GM19043 (cell line): ENCODE measurements around the gene PRSS23.
"Not testable (repeated sequence)": the region's sequence is repeated elsewhere in the genome, so short reads cannot be mapped to it uniquely, and the experiment has no call there.

Experiments
- ATAC-seq: cut with Tn5 transposase; IDR thresholded peaks from one replicate; pipeline ENCODE4 v1.9.1; 2021; ENCODE audit warnings: low read depth; ENCODE audit not compliant: unreplicated experiment

Gene PRSS23

DNA sequence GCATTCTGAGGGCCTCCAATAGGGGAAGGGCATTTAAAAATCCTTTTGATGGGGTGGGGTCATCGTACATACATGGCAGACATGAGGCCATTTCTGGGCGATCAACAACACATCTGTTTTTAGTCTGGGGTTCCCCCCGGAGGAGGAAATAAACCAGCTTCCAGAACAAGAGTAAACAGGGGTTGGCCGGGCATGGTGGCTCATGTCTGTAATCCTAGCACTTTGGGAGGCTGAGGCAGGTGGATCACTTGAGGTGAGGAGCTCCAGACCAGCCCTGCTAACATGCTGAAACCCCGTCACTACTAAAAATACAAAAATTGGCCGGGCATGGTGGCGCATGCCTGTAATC lies 12.0 kb downstream of the PRSS23 start:
- no peak for ATAC-seq

DNA sequence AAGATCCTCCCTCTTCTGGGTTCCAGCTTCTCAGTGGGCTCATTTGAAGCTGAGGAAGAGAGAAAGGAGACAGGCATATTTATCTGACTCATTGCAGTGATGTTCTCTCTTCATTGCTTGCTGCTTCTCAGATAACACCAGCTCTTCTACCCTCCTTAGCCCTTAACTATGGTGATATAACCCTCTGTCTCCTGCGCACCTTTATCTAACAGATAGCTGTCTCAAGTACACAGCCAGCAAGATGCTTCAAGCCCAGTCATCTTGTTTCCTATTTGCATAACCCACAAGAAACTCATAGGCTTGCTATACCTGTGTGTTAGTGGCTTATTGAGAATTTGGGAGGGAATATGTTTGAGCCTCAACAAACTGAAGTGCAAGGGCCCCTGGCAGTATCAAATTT lies 12.6 kb downstream of the PRSS23 start:
- ATAC-seq: no peak

DNA sequence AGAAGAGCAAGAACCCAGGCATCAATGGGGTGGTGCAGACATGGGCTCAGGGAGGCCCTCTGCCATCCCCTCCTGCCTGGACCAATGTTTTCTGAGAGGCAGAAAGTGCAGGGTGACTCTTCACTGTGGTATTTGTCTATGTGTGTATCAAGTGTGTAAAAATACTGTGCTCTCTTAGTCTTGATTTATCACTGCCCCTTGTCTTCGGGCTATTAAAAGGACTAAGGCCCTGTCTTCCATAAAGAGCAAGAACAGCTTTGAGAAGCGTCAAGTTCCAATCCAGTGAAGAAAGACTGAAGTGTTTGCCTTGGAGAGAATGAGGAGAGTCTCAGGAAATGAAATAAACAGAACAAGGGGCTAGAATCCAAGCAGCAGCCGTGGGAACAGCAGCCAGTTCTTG lies 14.4 kb downstream of the PRSS23 start:
- no peak for ATAC-seq

DNA sequence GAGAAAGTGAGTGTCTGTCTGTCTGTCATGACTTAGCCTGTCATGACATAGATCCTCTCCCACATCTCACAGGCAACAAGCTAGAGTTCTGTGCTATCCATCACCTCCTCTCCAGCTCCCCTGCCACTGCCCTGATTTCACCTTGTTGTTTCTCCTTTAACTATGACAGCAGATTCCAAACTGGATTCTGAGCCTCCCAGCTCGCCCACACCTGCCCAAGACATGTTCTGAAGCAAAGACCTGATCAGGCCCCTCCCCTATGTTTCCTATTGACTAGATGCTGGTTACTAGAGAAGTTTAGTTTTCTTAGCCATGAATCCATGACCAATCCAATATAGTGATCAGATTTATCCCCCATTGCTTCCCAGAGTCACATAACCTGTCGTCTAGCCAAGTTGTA lies 15.4 kb downstream of the PRSS23 start:
- no peak for ATAC-seq

DNA sequence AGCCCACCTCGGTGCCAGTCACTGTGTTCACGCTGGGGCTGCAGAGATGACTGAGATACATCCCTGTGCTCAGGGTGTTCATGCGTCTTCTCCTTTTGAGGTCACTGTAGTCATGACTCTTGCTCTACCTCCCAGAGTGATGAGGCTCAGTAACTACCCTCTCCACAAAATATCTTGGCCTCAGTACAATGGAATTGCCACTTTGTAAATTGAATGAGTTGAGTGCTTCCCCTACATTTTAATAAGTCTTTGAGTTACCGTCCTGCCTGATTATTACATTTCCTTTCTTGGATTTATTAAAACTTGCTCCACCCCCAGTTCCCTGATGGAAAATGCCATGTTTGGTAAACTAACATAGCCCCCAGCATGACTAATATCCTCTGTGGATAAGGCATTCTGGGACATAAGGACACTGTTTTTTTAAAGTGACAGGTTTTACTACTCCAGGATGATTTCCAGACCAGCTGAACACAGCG lies 15.9 kb downstream of the PRSS23 start:
- ATAC-seq: no peak

DNA sequence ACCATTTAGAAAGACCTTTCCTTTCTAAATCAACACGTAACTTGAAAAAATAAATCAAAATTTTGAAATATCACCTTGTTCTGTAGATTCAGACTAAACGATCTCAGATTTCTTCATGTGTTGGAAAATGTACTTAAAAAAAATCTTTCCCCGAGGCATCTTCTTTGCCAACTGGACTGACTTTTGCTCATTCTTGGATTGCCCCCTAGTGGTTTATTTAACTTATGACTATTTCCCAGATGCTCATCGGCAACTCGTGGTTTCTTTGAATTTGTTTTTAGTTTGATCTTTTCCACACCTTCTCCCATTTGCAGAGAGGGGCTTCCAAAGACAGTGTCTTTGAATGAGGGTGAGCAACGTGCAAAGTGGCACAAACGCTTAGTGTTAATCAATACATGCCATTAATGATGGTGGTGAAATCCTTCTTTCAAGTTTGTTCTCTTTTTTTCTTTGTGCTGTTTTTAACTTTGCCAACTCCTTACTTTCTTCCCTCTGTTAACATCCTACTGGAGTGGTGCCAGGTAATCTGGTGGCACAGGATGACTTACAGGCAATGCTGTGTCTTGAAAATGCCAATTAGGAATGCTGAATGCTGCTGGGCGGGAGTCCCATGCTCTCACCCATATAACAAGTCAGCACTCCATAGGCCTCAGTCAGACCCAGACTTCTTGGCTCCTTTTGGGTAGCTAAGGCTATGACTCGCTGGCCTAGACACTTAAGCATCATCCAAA lies 18.3 kb downstream of the PRSS23 start:
- no peak for ATAC-seq

DNA sequence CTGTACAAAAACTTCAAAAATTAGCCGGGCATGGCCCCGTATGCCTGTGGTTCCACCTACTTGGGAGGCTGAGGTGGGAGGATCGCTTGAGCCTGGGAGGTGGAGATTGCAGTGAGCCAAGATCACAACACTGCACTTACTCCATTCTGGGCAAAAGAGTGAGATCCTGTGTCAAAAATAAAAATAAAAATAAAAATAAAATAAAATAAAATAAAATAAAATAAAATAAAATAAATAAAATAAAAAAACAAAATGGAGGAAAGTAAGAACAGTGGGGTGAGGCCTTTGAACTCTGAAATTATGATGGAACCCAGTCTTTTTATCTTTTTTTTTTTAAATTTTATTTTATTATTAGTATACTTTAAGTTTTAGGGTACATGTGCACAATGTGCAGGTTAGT lies 23.8 kb downstream of the PRSS23 start:
- not testable (repeated sequence) for ATAC-seq

DNA sequence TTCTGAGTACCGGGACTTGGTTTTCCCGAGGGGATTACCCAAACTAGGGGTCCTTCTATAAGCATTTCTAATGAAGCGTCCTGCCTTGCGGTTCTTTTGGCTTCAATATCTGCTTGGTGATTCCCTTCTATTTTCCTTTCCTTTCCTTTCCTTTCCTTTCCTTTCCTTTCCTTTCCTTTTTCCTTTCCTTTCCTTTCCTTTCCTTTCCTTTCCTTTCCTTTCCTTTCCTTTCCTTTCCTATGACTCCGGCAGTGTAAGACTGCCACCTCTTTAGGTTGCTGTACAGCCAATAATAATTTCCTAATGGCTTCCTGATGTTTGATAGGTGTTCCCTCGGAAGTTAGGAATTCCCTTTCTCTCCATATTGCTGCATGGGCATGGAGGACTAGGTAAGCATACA lies 34.0 kb downstream of the PRSS23 start:
- ATAC-seq: not testable (repeated sequence)

DNA sequence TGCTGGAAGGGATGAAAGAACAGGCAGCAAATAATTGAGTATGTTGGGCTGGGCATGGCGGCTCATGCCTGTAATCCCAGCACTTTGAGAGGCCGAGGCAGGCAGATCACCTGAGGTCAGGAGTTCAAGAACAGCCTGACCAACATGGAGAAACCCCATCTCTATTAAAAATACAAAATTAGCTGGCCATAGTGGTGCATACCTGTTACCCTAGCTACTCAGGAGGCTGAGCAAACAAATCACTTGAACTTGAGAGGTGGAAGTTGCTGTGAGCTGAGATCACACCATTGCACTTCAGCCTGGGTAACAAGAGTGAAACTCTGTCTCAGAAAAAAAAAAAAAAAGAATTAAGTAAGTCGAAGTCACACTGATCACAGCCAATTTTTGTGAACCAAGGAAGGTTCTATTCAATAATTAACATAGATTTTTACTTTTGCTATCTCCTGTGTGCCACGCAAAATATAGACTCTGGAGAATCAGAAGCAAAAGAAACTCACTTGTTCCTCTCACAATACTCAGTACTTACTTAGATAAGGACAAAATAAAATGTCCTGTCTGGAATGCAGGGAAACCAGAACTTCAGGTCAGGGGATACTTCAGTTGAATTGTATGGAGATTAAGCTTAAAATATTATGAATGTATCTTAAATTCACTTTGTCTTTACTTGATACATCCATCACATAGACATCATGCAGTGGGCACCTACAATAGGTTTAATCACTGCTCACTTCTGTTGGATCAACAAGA lies 44.6 kb downstream of the PRSS23 start:
- ATAC-seq: not testable (repeated sequence)

DNA sequence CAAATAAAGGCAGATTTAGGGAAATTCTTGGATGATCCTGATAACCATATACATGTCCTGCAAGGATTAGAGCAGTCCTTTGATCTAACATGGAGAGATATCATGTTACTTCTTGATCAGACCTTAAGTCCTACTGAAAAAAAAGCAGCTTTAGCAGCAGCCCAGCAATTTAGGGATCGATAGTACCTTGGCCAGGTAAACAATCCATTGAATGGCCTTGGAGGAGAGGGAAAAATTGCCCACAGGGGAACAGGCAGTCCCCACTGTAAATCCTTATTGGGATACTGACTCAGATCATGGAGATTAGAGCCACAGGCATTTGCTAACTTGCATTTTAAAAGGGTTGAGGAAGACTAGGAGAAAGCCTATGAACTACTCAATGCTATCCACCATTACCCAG lies 47.8 kb downstream of the PRSS23 start:
- ATAC-seq: no peak

DNA sequence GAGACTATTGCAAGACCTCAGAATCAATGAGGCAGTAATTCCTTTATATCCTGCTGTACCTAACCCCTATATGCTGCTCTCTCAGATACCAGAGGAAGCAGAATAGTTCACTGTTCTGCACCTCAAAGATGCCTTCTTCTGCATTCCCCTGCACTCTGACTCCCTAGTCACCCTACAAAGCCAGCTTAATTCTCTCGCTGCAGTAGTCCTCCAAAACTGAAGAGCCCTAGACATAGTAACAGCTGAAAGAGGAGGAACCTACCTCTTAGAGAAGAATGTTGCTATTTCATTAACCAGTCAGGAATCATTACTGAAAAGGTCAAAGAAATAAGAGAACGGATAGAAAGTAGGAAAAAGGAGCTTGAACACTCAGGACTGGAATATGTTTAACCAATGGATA lies 49.3 kb downstream of the PRSS23 start:
- ATAC-seq: no peak
